OCI-LY1 (cell line): ENCODE data around the gene OVAAL.
"Not testable (repeated sequence)": the region's sequence is repeated elsewhere in the genome, so short reads cannot be mapped to it uniquely, and the experiment has no call there.

ENCODE experiments used
- H2AFZ ChIP-seq: fragments of 200-600 bp; sonication (generic), shearing (Covaris generic); 2 replicates; pipeline ENCODE4 v1.6.0; 2014; ENCODE audit warnings: antibody characterized with exemption, mild to moderate bottlenecking, low read length
- H3F3A ChIP-seq: fragments of 200-600 bp; sonication (generic), shearing (Covaris generic); 2 replicates; pipeline ENCODE4 v1.6.0; 2014; ENCODE audit warnings: mild to moderate bottlenecking, antibody characterized with exemption, low read length, moderate library complexity; ENCODE audit not compliant: insufficient read depth
- H3K27ac ChIP-seq: fragments of 200-600 bp; sonication (generic); 2 replicates; pipeline ENCODE4 v1.5.1; 2014; ENCODE audit warnings: low read length, mixed run types, mild to moderate bottlenecking, low read depth; ENCODE audit not compliant: poor library complexity, severe bottlenecking
- H3K27me3 ChIP-seq: fragments of 200-600 bp; sonication (generic); 2 replicates; pipeline ENCODE4 v1.6.0; 2014; ENCODE audit warnings: antibody characterized with exemption, mild to moderate bottlenecking, low read length, moderate library complexity; ENCODE audit not compliant: insufficient read depth
- H3K36me3 ChIP-seq: fragments of 200-600 bp; sonication (generic); 2 replicates; pipeline ENCODE4 v1.6.1; 2014; ENCODE audit warnings: mild to moderate bottlenecking, antibody characterized with exemption, low read length, moderate library complexity, mixed read lengths; ENCODE audit not compliant: insufficient read depth
- H3K4me1 ChIP-seq: fragments of 200-600 bp; sonication (generic); 2 replicates; pipeline ENCODE4 v1.5.1; 2014; ENCODE audit warnings: mild to moderate bottlenecking, low read length, moderate library complexity; ENCODE audit not compliant: insufficient read depth, severe bottlenecking
- H3K4me2 ChIP-seq: fragments of 200-600 bp; sonication (generic), shearing (Covaris generic); 2 replicates; pipeline ENCODE4 v1.6.1; 2014; ENCODE audit warnings: low read length
- H3K4me3 ChIP-seq: fragments of 200-600 bp; sonication (generic); 2 replicates; pipeline ENCODE4 v1.5.1; 2014; ENCODE audit warnings: low read length, low read depth, mild to moderate bottlenecking, mixed read lengths; ENCODE audit not compliant: poor library complexity, severe bottlenecking
- H3K79me2 ChIP-seq: fragments of 200-600 bp; shearing (Covaris generic); 2 replicates; pipeline ENCODE4 v1.6.1; 2016; ENCODE audit warnings: mixed run types, low read length, mixed read lengths; ENCODE audit not compliant: insufficient read depth
- H3K9ac ChIP-seq: fragments of 200-600 bp; sonication (generic), shearing (Covaris generic); 2 replicates; pipeline ENCODE4 v1.6.1; 2014; ENCODE audit warnings: mild to moderate bottlenecking, low read length, mixed read lengths
- H3K9me2 ChIP-seq: fragments of 200-600 bp; sonication (generic), shearing (Covaris generic); 2 replicates; pipeline ENCODE4 v1.6.1; 2014; ENCODE audit warnings: low read depth, mild to moderate bottlenecking, low read length, mixed read lengths
- H3K9me3 ChIP-seq: fragments of 200-600 bp; shearing (Covaris generic); 2 replicates; pipeline ENCODE4 v1.6.1; 2014; ENCODE audit warnings: low read length, mixed read lengths
- H4K20me1 ChIP-seq: fragments of 200-600 bp; sonication (generic), shearing (Covaris generic); 2 replicates; pipeline ENCODE4 v1.6.0; 2016; ENCODE audit warnings: mild to moderate bottlenecking, low read length; ENCODE audit not compliant: insufficient read depth
- EZH2 ChIP-seq: fragments of 200-600 bp; sonication (generic), shearing (Covaris generic); IDR thresholded peaks from 2 replicates; pipeline ENCODE4 v1.8.0; 2017; ENCODE audit warnings: borderline replicate concordance, mixed run types, mild to moderate bottlenecking, antibody characterized with exemption, low read length, moderate library complexity, mixed read lengths
- TF ChIP-seq, protein P1 (sequence below): fragments of 200-600 bp; sonication (generic), shearing (Covaris generic); IDR thresholded peaks from 2 replicates; pipeline ENCODE4 v1.5.1; 2017; ENCODE audit warnings: mild to moderate bottlenecking, antibody characterized with exemption, low read length, moderate library complexity, mixed read lengths

Gene OVAAL

DNA sequence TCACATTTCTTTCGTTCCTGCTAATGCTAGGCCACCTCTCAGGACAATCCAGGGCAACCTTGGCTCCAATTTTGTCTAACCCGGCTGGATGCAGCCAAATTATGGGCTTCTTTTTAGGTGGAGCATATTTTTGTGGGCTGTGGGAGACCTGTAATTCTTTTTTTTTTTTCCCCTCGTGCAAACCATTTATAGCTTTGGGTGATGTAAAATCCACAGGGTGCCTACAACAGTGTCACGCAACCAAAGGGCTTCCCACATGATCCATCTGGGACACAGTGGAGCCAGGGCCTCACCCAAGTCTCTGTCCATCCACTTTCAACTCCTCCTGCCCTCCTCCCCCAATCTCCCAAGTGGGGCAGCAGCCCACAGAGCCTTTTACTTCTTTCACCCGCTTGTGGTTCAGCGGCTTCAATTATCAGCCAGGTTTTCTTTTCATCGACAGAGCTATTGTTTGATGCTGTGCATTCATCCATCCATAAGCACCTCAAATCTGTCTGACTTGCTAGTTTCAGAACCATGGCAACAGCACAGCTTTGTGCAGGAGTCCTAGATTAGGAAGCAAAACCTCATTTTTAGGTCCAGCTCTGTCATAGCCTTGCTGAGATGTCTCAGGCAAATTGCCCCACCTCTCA is 10.0 kb upstream of the OVAAL start:
- TF ChIP-seq EZH2 = no peak
- TF ChIP-seq, protein P1, sequence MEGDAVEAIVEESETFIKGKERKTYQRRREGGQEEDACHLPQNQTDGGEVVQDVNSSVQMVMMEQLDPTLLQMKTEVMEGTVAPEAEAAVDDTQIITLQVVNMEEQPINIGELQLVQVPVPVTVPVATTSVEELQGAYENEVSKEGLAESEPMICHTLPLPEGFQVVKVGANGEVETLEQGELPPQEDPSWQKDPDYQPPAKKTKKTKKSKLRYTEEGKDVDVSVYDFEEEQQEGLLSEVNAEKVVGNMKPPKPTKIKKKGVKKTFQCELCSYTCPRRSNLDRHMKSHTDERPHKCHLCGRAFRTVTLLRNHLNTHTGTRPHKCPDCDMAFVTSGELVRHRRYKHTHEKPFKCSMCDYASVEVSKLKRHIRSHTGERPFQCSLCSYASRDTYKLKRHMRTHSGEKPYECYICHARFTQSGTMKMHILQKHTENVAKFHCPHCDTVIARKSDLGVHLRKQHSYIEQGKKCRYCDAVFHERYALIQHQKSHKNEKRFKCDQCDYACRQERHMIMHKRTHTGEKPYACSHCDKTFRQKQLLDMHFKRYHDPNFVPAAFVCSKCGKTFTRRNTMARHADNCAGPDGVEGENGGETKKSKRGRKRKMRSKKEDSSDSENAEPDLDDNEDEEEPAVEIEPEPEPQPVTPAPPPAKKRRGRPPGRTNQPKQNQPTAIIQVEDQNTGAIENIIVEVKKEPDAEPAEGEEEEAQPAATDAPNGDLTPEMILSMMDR = no peak

DNA sequence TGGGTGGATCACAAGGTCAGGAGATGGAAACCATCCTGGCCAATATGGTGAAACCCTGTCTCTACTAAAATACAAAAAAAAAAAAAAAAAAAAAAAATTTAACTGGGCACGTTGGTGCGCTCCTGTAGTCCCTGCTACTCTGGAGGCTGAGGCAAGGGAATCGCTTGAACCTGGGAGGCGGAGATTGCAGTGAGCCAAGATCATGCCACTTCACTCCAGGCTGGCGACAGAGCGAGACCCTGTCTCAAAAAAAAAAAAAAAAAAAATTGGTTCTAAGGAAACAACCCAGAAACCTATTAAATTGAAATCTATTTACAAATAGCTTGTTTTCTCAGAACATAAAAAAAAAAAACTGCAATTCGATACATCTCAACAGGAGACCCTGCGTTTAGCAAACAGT is 9.0 kb upstream of the OVAAL start:
- not testable (repeated sequence) for H3K79me2 ChIP-seq, H3K27ac ChIP-seq, H3K4me2 ChIP-seq, H3K4me3 ChIP-seq, H3K4me1 ChIP-seq, H3K9me3 ChIP-seq, H4K20me1 ChIP-seq, H2AFZ ChIP-seq, H3K9me2 ChIP-seq, H3F3A ChIP-seq, H3K36me3 ChIP-seq, H3K9ac ChIP-seq, H3K27me3 ChIP-seq

More for the DNA sequence above, 10.0 kb upstream of the OVAAL start:
- Histone ChIP-seq H3K79me2 (no peaks in the 10 kb centered on the region), H3K9me2 (no peaks in the 10 kb centered on the region), H3K27me3 (no peaks in the 10 kb centered on the region), H3K9me3 (no peaks in the 10 kb centered on the region), H3K4me2 (no peak overlapping the region), H2AFZ (no peak overlapping the region), H3K36me3 (no peaks in the 10 kb centered on the region), H3K9ac (no peak overlapping the region), H3K4me1 (no peaks in the 10 kb centered on the region), H3K27ac (no peak overlapping the region), H3F3A (no peaks in the 10 kb centered on the region), H3K4me3 (no peak overlapping the region), H4K20me1 (no peaks in the 10 kb centered on the region)

DNA sequence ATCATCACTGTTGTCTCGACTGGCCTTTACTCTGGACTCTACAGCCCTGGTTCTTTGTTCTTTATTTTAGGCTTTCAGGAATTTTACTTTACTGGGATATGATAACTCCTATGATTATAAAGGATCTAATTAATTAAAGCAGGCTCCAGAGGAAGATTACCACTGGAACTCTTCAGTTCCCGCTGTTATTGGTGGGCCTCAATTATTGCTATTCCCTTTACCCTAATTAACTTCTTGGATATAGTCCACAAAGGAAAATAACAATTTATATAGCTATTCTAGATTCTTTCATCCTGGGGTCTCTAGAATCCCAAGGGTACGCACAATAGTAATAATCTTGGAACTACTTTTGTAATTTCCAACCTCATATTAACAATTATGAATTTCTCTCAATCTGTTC is 8.5 kb upstream of the OVAAL start:
- Histone ChIP-seq H3K9me3 (no peaks in the 10 kb centered on the region), H3K9ac (no peak overlapping the region), H2AFZ (no peak overlapping the region), H3K27me3 (no peaks in the 10 kb centered on the region), H3K36me3 (no peaks in the 10 kb centered on the region), H4K20me1 (no peaks in the 10 kb centered on the region), H3K79me2 (no peaks in the 10 kb centered on the region), H3K4me1 (no peaks in the 10 kb centered on the region), H3K27ac (no peak overlapping the region), H3K4me3 (no peak overlapping the region), H3K4me2 (no peak overlapping the region), H3F3A (no peaks in the 10 kb centered on the region), H3K9me2 (no peaks in the 10 kb centered on the region)
- TF ChIP-seq, protein P1 = no peak

DNA sequence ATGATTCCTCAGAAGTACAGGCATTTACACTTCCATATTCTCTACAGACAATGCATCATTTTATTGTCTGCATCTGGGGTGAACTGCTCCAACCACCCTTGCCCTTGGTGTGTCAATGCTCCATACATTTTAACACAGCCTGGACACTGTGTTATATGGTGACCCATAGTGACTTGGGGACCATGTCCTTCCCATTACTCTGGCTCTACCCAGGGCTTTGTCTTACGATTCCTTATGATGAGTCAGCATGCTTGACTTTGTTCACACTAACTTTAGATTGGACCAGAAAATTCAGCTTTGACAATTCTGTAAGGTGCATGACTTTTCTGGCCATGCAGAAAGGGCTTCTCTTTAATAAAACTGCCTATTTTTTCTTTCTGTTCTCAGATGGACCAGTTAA is 6.8 kb upstream of the OVAAL start:
- Histone ChIP-seq H3K4me1 (no peaks in the 10 kb centered on the region), H3K27me3 (no peaks in the 10 kb centered on the region), H3K36me3 (no peaks in the 10 kb centered on the region), H4K20me1 (no peaks in the 10 kb centered on the region), H3F3A (no peaks in the 10 kb centered on the region), H3K27ac (no peak overlapping the region), H3K9me3 (no peaks in the 10 kb centered on the region), H3K4me2 (no peak overlapping the region), H3K9ac (no peak overlapping the region), H3K9me2 (no peaks in the 10 kb centered on the region), H3K79me2 (no peaks in the 10 kb centered on the region), H2AFZ (no peak overlapping the region), H3K4me3 (no peak overlapping the region)
- TF ChIP-seq EZH2 = no peak
- TF ChIP-seq, protein P1 = no peak

DNA sequence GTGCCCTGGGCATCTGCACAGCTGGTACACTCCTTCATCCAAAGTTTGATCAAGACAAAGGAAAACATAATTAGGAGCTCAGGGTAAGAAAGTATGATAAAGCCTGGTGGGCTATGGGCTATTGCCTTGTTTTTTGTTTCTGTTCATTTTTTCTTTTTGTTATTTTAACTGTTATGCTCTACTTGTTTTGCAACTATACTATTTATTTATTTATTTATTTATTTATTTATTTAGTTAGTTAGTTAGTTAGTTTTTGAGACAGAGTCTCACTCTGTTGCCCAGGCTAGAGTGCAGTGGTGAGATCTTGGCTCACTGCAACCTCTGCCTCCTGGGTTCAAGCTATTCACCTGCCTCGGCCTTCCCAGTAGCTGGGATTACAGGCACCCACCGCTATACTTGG is 5.7 kb upstream of the OVAAL start:
- not testable (repeated sequence) for H3K79me2 ChIP-seq, H3F3A ChIP-seq, H4K20me1 ChIP-seq, H2AFZ ChIP-seq, H3K36me3 ChIP-seq, H3K4me1 ChIP-seq, H3K9ac ChIP-seq, H3K4me2 ChIP-seq, H3K27me3 ChIP-seq, H3K4me3 ChIP-seq, H3K27ac ChIP-seq, H3K9me2 ChIP-seq, H3K9me3 ChIP-seq
